Calu3 (cell line): ENCODE results near the gene KIF26A. TPM values are rescaled to one million over a fixed set of nuclear protein-coding genes. Genes with fewer than 3 reads are reported as not detected.

ENCODE experiments used
- BruUV-seq: library from RNA; stranded (reverse); fragments of 400-500 nt; replicated peaks from 2 replicates; lab custom pipeline; 2021; lab: Mats Ljungman, UMichigan
- CTCF ChIA-PET: fragments of 300-600 bp; sonication (Branson Sonifier 250); formaldehyde crosslinking; loops from one replicate; lab custom pipeline; 2022; ENCODE audit warnings: antibody characterized with exemption; lab: Charles Lee
- DNase-seq: peaks from one replicate; pipeline ENCODE4 v3.0.0; 2022
- H3K27ac Mint-ChIP-seq: one replicate; pipeline ENCODE4 v1.8.0; 2022; ENCODE audit warnings: mixed read lengths; ENCODE audit not compliant: unreplicated experiment
- H3K27me3 Mint-ChIP-seq: one replicate; pipeline ENCODE4 v1.8.0; 2022; ENCODE audit warnings: mixed read lengths; ENCODE audit not compliant: unreplicated experiment
- H3K36me3 Mint-ChIP-seq: one replicate; pipeline ENCODE4 v1.8.0; 2022; ENCODE audit warnings: mild to moderate bottlenecking, moderate library complexity, mixed read lengths; ENCODE audit not compliant: insufficient read depth, unreplicated experiment
- H3K4me1 Mint-ChIP-seq: one replicate; pipeline ENCODE4 v1.8.0; 2022; ENCODE audit warnings: mild to moderate bottlenecking, low read depth, mixed read lengths; ENCODE audit not compliant: unreplicated experiment
- H3K4me3 Mint-ChIP-seq: one replicate; pipeline ENCODE4 v1.8.0; 2022; ENCODE audit warnings: mild to moderate bottlenecking, low read depth, moderate library complexity, mixed read lengths; ENCODE audit not compliant: unreplicated experiment
- H3K9me3 Mint-ChIP-seq: one replicate; pipeline ENCODE4 v1.8.0; 2022; ENCODE audit warnings: low read depth, mixed read lengths; ENCODE audit not compliant: unreplicated experiment
- intact Hi-C: fragments of 100-400 bp; cut with micrococcal nuclease; formaldehyde crosslinking; loops from one replicate; pipeline ENCODE4 v1.10.0; 2022; ENCODE audit not compliant: unreplicated experiment
- total RNA-seq: library from RNA; stranded (reverse); gene quantifications from 2 replicates; pipeline ENCODE4 v1.2.3, GENCODE V29; 2022
- TF ChIP-seq, protein P1 (sequence below): fragments of 200-600 bp; IDR thresholded peaks from one replicate; pipeline ENCODE4 v1.8.0; 2022; ENCODE audit warnings: antibody characterized with exemption; ENCODE audit not compliant: unreplicated experiment

KIF26A gene
- total RNA-seq, 1 experiment from 2014 or later: 0.07 TPM

DNA sequence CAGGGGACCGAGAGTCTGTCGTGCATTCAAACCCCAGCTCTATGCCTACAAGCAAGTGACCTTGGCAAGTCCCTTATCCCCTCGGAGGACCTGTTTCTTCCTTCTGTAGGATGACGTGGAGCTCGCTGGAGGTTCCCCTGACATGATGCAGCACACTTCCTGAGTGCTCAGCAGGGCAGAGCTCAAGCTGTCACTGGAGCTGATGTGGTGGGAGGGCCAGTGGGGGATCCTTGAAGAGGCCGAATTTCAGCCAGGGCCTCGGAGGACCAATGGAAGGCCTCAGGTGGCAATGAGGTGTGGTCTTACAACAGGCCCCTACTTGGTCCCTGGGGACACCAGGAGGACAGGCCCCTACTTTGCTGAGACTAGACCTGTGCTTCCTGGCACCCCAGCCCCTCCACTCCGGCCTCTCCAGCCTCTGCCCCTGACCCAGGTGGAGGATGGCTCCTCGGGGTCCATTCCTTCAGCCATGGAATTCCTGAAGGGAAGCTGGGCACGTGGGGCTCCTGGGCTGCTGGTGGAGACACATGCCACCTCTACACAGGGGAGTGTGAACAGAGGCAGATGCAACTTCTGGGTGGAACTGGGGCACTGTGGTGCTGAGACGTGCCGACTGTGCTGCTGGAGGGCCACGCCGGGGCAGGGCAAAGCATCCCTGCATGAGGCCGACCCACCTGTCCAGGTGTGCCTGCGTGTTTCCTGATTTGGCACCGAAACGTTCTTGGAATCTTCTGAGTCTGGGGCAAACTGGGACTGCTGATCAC lies 18.7 kb upstream of the KIF26A start:
- CTCF ChIA-PET: no interaction called here
- Mint-ChIP-seq H3K27ac (no peak overlapping the region), H3K27me3 (peaks cover 76% of the 10 kb centered on the region), H3K9me3 (peaks cover 7% of the 10 kb centered on the region), H3K4me1 (no peaks in the 10 kb centered on the region), H3K36me3 (peaks cover 16% of the 10 kb centered on the region), H3K4me3 (no peak overlapping the region)
- BruUV-seq: no TSS peak
- DNase-seq: no peak
- intact Hi-C loops: no loop called here
- TF ChIP-seq, protein P1, sequence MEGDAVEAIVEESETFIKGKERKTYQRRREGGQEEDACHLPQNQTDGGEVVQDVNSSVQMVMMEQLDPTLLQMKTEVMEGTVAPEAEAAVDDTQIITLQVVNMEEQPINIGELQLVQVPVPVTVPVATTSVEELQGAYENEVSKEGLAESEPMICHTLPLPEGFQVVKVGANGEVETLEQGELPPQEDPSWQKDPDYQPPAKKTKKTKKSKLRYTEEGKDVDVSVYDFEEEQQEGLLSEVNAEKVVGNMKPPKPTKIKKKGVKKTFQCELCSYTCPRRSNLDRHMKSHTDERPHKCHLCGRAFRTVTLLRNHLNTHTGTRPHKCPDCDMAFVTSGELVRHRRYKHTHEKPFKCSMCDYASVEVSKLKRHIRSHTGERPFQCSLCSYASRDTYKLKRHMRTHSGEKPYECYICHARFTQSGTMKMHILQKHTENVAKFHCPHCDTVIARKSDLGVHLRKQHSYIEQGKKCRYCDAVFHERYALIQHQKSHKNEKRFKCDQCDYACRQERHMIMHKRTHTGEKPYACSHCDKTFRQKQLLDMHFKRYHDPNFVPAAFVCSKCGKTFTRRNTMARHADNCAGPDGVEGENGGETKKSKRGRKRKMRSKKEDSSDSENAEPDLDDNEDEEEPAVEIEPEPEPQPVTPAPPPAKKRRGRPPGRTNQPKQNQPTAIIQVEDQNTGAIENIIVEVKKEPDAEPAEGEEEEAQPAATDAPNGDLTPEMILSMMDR: no peak

DNA sequence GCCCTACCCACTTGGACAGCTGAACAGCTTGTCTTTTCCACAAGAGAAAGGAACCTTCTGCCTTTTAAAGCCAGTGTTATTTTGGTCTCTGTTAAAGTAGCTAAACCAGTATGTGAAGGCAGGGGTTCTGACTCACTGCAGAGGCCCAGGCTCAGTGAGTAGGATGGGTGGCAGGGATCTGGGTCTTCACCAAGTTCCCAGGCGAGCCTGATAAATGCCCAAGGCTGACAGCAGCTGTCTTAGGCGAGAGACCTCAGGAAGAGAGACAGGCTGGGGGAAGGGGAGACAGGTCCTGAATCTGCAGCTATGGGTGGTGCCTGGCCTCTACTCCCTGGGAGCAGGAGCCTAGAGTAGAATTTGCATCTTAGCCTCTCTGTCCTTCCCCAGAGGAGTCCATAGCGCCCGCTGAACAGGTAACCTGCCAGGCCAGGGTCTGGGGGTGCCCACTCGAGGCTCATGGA lies 18.1 kb upstream of the KIF26A start:
- no TSS peak for BruUV-seq
- peaks cover 16% of the 10 kb centered on the region for H3K36me3 Mint-ChIP-seq
- no peak overlapping the region for H3K27ac Mint-ChIP-seq
- intact Hi-C loops: no loop called here
- no peak overlapping the region for H3K4me3 Mint-ChIP-seq
- TF ChIP-seq, protein P1: no peak
- H3K27me3 Mint-ChIP-seq: peaks cover 70% of the 10 kb centered on the region
- peaks cover 7% of the 10 kb centered on the region for H3K9me3 Mint-ChIP-seq
- no peaks in the 10 kb centered on the region for H3K4me1 Mint-ChIP-seq
- DNase-seq: no peak
- CTCF ChIA-PET: no interaction called here

DNA sequence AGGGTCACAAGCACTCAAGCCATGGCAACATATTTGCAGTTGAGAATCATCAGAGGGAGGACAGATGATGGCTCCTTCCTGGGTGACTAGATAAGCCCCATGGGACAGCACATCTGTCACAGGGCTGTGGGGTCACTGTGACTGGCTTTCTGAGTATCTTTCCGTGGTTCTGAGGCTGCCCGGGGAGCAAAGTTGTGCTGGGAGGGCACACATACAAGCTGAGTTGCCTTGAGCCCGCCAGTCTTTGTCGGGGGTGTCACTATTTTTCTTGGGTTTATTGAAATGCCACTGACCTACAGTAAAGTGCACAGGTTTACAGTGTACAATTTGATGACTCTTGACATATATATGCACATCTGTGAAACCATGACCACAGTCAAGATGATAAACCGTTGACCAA lies 17.2 kb upstream of the KIF26A start:
- no peak overlapping the region for H3K27ac Mint-ChIP-seq
- H3K9me3 Mint-ChIP-seq: peaks cover 7% of the 10 kb centered on the region
- H3K4me3 Mint-ChIP-seq: no peak overlapping the region
- no TSS peak for BruUV-seq
- H3K36me3 Mint-ChIP-seq: peaks cover 12% of the 10 kb centered on the region
- CTCF ChIA-PET: no interaction called here
- H3K4me1 Mint-ChIP-seq: no peaks in the 10 kb centered on the region
- DNase-seq: no peak
- H3K27me3 Mint-ChIP-seq: peaks cover 66% of the 10 kb centered on the region
- TF ChIP-seq, protein P1: no peak
- intact Hi-C loops: no loop called here

DNA sequence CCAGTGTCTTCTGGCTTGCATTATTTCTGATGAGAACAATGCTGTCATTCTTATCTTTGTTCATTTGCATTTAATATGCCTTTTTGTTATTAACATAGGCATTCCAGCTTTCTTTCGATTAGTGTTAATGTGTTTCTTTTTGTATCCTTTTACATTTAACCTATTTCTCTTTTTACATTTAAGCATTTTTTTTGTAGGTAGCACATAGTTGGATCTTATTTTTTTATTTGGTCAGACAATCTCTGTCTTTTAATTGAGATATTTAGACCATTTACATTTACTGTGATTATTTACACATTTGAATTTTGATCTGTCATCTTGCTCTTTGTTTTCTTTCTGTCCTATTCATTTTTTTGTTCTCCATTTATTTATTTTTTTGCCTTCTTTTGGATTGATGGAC lies 14.5 kb upstream of the KIF26A start:
- TF ChIP-seq, protein P1: no peak
- intact Hi-C loops: no loop called here
- no TSS peak for BruUV-seq
- H3K27me3 Mint-ChIP-seq: peaks cover 77% of the 10 kb centered on the region
- no peak overlapping the region for H3K4me3 Mint-ChIP-seq
- H3K9me3 Mint-ChIP-seq: peaks cover 10% of the 10 kb centered on the region
- no peak for DNase-seq
- CTCF ChIA-PET: no interaction called here
- no peak overlapping the region for H3K27ac Mint-ChIP-seq
- H3K36me3 Mint-ChIP-seq: no peaks in the 10 kb centered on the region
- H3K4me1 Mint-ChIP-seq: no peaks in the 10 kb centered on the region
